ENCODE data around the gene ZNF597.

Gene ZNF597

GRCh38 chr16:3454631-3455147 is 11.4 kb upstream of the ZNF597 start:
- DNase-seq (ENCODE audit: low read depth in 2 of 2) = no peak

GRCh38 chr16:3454093-3454492 is 10.8 kb upstream of the ZNF597 start:
- DNase-seq (ENCODE audit: low read depth in 2 of 2) = no peak

GRCh38 chr16:3444032-3444388 is 706 bp upstream of the ZNF597 start:
- DNase-seq (ENCODE audit: low read depth in 2 of 2) = no peak

- no peak for DNase-seq (ENCODE audit: low read depth in 2 of 2)
Observed at GRCh38 chr16:3439637-3440036, 3.7 kb downstream of the ZNF597 start.

DNA sequence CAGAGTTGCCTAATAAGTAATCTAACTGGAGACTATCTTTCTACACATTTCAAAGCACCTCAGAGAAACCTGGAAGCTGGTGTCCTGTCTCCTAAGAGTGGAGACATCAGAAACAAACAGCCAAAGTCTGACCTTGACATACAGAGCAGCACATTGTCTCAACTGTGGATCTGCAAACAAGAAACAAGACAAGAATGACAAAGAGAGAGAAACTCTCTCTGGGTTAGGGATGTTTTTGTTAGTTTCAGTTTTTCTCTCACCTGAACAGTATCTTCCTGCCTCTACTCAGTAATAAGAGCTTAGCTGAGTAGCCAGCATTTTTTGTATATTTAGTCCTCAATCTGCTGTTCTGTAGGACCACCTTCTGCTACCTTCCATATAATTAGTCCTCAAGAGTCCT is 8.9 kb downstream of the ZNF597 start:
- no peak for DNase-seq (ENCODE audit: low read depth in 2 of 2)

DNA sequence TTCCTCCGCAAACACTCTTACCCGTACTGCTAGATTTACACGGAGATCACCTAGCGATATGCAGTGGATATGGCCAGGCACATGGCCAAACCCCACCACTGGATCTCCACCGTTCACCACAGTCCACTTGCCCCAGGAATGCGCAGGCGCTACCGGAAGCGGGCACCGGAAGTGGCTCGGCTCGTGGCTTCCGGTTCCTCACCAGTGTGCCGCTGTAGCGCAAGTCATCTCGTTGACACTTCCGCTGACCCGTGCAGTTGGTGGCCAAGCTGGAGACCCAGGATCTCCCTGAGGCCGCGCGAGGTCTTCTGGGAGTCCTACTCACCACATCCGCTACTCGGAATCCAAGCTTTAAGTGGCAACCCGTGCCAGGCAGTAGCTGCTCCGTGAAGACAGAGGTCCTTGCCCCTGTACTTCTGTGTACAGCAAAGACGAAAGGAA is 11.5 kb downstream of the ZNF597 start:
- DNase-seq (ENCODE audit: low read depth in 2 of 2) = peak in 1 of 2 experiments; percentile 4

- no peak for DNase-seq (ENCODE audit: low read depth in 2 of 2)
Observed at GRCh38 chr16:3413730-3414379, 29.4 kb downstream of the ZNF597 start.

- no peak for DNase-seq (ENCODE audit: low read depth in 2 of 2)
Observed at GRCh38 chr16:3408561-3409197, 34.6 kb downstream of the ZNF597 start.

DNA sequence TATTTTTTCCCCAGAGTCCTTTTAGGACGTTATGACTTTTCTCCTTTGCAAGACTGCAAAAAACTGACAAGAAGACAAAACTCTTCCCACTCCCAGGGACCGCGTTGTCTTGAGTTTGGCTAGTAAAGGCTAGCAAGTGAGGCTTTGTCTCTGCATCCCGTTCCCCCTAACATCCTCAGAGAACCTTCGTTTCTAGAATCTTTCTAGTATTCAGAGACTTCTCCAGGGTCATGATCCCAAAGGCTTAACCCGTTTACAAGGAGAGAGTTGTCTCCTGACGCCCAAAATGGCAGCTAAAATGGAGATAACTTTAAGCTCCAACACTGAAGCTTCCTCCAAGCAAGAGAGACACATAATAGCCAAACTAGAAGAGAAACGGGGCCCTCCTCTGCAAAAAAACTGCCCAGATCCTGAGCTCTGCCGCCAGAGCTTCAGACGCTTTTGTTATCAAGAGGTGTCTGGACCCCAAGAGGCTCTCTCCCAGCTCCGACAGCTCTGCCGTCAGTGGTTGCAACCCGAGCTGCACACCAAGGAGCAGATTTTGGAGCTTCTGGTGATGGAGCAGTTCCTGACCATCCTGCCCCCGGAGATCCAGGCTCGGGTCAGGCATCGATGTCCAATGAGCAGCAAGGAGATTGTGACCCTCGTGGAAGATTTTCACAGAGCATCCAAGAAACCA is 41.4 kb downstream of the ZNF597 start:
- no peak for DNase-seq (ENCODE audit: low read depth in 2 of 2)

GRCh38 chr16:3400779-3401688 is 42.3 kb downstream of the ZNF597 start, which contains the start of the genes ZNF174 and ZSCAN32:
TSS of gene ZNF174 (plus strand) at chr16:3401215. CDS start at chr16:3402005, 790 bp downstream.
TSS of gene ZSCAN32 (minus strand) at chr16:3401004. CDS start at chr16:3397557, 3,447 bp downstream.
- peak; percentile 97 to 98 for DNase-seq (ENCODE audit: low read depth in 2 of 2)

- DNase-seq (ENCODE audit: low read depth in 2 of 2) = no peak
Observed at GRCh38 chr16:3400446-3400778, 42.9 kb downstream of the ZNF597 start.

DNA sequence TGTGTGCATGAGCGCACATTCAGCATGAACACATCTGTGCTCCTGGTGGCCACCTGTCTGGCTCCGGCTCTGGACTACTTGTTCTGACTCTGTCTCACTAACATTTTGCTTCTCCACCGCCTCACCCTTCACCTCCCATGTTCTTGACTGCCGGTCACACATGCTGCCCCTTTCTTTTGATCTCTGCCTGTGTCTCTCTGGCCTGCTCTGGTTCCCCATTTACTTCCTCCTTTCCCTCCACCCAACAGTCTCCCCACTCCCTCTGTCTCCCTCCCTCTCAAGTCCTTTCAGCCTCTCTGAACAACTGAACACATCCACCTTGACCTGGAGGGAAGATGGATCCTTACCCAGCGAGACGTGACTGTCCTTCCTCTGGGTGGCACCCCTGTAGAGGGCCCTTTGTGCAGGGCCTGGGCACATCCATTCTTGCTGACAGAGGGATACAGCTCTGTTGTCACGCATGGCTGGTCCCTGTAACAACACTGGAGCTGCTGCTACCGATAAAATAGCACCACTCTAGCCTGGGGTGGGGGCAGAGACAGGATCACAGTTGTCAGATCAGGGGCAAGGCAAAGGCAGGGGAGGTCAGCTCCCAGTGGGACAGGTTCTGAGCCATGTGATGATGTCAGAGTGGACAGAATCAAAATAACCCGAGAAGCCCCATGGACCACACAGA is 53.5 kb downstream of the ZNF597 start:
- no peak for DNase-seq (ENCODE audit: low read depth in 2 of 2)

GRCh38 chr16:3388325-3388724 is 55.0 kb downstream of the ZNF597 start:
- DNase-seq (ENCODE audit: low read depth in 2 of 2) = no peak

DNA sequence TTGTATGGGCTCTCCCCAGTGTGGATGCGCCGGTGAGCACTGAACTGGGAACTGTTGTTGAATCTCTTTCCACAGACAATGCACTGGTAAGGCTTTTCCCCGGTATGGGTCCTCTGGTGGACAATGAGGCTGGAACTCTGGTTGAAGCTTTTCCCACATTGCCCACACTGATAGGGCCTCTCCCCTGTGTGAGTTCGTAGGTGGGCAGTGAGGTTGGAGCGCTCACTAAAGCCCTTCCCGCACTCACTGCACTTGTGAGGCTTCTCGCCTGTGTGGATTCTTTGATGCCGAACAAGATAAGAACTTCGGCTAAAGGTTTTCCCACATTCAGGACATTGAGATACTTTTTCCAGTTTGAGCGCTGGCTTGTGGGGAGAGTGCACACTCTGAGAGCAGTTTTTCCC is 60.3 kb downstream of the ZNF597 start:
- DNase-seq (ENCODE audit: low read depth in 2 of 2) = no peak
